GM18858 (cell line): Measurements from ENCODE around the gene DMRT1.
A peak's percentile ranks its signal among the peaks of the same experiment; 100 is the strongest.
"Not testable (repeated sequence)": the region's sequence is repeated elsewhere in the genome, so short reads cannot be mapped to it uniquely, and the experiment has no call there.

Source experiments
- ATAC-seq: cut with Tn5 transposase; IDR thresholded peaks from one replicate; pipeline ENCODE4 v1.9.1; 2021; ENCODE audit not compliant: unreplicated experiment

Gene DMRT1

GRCh38 chr9:995781-996180 is 154.3 kb downstream of the DMRT1 start:
- ATAC-seq = no peak

- ATAC-seq = not testable (repeated sequence)
These were observed 157.0 kb downstream of the DMRT1 start for GRCh38 chr9:998299-999110.

GRCh38 chr9:1001838-1002237 is 160.3 kb downstream of the DMRT1 start:
- ATAC-seq = no peak

- ATAC-seq = no peak
These were observed 161.2 kb downstream of the DMRT1 start for GRCh38 chr9:1002678-1003077.

- ATAC-seq = no peak
These were observed 163.7 kb downstream of the DMRT1 start for GRCh38 chr9:1005043-1005667.

- ATAC-seq = no peak
These were observed 165.8 kb downstream of the DMRT1 start for GRCh38 chr9:1007312-1007711.

GRCh38 chr9:1008216-1008615 is 166.7 kb downstream of the DMRT1 start:
- ATAC-seq = no peak

GRCh38 chr9:1009101-1009707 is 167.7 kb downstream of the DMRT1 start:
- ATAC-seq = peak; percentile 88

- ATAC-seq = no peak
These were observed 171.5 kb downstream of the DMRT1 start for GRCh38 chr9:1013021-1013420.

GRCh38 chr9:1014225-1014624 is 172.7 kb downstream of the DMRT1 start:
- no peak for ATAC-seq

GRCh38 chr9:1014640-1015039 is 173.1 kb downstream of the DMRT1 start:
- no peak for ATAC-seq

GRCh38 chr9:1018121-1018520 is 176.6 kb downstream of the DMRT1 start:
- ATAC-seq = no peak
